HG03066 (cell line): Measurements from ENCODE around the gene BCAP31.
"Not testable (repeated sequence)": the region's sequence is repeated elsewhere in the genome, so short reads cannot be mapped to it uniquely, and the experiment has no call there.

ENCODE experiments used
- ATAC-seq: cut with Tn5 transposase; IDR thresholded peaks from one replicate; pipeline ENCODE4 v1.9.1; 2021; ENCODE audit warnings: low read depth; ENCODE audit not compliant: unreplicated experiment

The BCAP31 gene

GRCh38 chrX:153696986-153697722, 27.0 kb downstream of the BCAP31 start:
- ATAC-seq = not testable (repeated sequence)

GRCh38 chrX:153696538-153696937, 27.6 kb downstream of the BCAP31 start:
- not testable (repeated sequence) for ATAC-seq

GRCh38 chrX:153696100-153696499, 28.1 kb downstream of the BCAP31 start:
- ATAC-seq = no peak

- ATAC-seq = no peak
Measured at GRCh38 chrX:153694687-153695270, 29.4 kb downstream of the BCAP31 start.

DNA sequence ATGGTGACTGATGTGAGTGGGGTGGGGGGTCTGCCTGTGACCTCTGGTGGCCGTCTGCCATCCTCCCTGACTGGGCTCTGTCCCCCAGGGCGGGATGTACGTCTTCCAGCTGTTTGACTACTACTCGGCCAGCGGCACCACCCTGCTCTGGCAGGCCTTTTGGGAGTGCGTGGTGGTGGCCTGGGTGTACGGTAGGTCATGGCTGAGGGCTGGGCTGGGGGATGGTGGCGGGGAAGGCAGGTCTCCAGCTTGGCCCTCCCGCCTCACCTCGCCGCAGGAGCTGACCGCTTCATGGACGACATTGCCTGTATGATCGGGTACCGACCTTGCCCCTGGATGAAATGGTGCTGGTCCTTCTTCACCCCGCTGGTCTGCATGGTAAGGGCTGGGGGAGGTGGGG, 29.9 kb downstream of the BCAP31 start:
- ATAC-seq = not testable (repeated sequence)

DNA sequence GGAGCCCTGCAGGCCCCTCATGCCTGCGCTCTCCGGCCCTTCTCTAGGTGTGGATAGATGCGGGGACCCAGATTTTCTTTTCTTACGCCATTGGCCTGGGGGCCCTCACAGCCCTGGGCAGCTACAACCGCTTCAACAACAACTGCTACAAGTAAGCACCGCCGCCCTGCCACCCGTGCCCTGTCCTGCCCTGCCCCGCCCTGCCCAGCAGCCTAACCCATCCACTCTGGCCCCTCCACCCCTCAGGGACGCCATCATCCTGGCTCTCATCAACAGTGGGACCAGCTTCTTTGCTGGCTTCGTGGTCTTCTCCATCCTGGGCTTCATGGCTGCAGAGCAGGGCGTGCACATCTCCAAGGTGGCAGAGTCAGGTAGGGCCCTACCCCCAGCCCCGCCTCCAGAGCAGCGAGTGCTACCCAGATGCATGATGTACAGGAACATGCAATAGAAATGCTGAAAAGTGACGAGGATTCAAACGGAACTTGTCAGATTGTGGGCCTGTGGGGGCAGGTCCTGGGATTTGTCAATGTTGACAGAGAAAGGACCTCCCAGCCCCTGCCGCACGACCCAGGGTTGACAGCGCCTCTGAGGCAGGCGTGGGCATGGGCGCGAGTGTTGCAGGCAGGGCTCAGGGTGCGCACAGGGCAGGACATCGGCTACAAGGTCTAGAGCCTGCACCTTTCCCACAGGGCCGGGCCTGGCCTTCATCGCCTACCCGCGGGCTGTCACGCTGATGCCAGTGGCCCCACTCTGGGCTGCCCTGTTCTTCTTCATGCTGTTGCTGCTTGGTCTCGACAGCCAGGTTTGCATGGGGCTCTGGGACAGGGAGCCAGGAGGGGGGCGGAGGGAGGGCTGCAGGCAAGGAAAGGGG, 30.7 kb downstream of the BCAP31 start:
- no peak for ATAC-seq

GRCh38 chrX:153692611-153693156, 31.5 kb downstream of the BCAP31 start:
- ATAC-seq = no peak

DNA sequence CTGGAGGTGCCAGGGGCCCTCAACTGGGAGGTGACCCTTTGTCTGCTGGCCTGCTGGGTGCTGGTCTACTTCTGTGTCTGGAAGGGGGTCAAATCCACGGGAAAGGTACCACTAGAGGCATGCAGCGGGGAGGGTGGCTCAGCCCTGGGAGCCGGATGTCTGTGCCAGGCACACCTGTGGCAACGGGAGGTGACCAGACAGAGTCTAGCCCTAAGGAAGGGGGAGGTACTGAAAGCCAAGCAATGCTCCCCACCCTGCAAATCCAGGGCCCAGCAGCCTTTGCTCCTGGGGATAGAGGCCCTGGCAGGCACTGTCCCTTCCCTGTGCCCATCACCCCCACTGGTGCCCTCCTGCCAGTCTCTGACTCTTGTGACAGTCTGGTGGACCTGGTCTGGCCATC, 32.2 kb downstream of the BCAP31 start:
- no peak for ATAC-seq

DNA sequence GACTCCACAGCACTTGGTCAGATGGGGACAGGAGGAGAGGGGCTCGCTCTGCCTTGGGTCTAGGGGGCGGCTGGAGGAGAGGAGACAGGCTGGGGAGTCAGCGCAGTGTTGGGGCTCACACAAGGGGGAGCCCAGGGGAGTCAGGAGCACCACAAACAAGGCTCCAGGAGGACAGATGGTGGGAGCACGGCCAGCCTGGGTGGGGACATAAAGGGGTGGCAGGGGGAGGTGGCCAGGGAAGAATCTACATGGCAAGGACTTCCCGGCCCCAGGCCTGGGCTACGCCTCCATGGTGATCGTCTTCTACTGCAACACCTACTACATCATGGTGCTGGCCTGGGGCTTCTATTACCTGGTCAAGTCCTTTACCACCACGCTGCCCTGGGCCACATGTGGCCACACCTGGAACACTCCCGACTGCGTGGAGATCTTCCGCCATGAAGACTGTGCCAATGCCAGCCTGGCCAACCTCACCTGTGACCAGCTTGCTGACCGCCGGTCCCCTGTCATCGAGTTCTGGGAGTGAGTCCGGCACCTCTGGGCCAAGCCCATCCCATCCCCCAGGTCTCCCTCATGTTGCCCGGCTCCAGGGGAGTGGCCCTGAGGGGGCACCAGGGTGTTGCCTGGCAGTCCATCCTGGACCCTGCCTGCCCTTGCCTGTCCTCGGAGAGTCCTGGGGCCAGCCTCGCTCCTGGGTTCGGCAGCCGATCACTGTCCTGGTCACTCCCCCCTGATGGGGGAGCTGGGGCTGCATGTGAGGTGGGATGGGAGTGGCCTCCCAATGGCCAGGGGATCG, 33.0 kb downstream of the BCAP31 start:
- ATAC-seq = not testable (repeated sequence)

GRCh38 chrX:153690466-153690865, 33.7 kb downstream of the BCAP31 start:
- no peak for ATAC-seq

DNA sequence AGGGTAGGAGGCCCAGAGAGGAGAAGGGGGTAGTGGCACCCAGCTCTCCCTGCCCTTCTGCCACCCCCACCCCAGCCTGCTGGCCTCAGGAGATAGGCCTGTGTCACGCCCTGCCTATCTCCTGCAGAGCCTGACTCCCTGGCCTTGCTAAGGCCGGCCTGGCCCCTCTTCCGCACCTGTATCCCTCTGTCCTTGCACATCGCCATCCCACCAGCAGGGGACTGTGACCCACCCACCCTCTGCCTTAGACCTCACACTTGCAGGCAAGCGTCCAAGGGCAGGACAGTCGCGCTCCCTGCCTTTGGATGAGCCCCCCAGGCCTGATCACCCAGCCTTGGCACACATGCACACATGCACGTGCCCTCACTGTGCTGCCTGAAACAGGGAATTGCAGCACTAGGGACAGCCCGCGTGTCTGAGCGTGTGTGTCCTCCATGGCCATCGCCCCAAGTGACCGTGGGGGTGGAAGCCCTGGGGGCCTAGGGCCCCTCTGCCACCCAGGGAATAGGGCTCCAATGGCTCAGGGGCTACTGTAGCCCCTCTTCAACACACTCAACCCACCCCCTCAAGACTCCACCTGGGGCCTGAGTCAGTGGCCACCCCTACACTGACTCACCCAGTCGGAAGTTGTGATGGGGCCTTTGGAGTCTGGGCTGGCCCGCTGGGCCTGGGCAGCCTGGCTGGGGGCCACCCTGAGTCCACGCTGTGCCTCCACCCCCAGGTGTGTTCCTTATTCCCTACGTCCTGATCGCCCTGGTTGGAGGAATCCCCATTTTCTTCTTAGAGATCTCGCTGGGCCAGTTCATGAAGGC, 34.3 kb downstream of the BCAP31 start:
- no peak for ATAC-seq

DNA sequence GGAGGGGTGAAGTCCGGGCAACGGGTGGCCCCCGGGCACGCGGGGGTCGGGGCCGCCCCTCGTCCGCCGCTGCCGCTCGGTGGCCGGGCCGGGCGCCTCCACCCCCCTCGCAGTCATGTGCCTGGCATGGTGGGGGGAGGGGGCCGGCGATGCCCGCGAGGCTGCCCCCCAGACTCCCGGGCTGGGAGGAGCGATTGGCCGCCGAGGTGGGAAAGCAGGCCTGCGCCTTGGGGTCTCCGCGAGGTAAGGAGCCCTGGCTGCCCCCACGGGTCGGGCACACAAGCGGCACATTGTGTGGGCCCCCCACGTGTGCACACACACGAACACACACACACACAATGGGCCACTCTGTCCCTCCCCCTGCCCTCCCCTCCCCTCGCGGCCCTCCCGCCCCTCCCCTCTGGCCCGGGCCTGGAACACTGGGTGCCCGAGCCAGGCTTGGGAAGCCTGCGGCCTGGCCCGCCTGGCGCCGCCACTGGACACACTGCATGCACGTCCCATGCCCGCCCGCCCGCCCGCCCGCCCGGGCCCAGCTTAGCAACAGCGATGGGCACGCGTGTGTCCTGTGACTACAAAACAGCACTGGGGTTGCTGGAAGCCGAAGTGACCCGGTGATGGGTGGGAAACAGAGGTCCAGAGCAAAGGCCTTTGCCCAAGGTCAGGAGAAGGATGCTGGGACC, 35.1 kb downstream of the BCAP31 start:
- ATAC-seq = no peak

GRCh38 chrX:153688506-153688905, 35.7 kb downstream of the BCAP31 start:
- ATAC-seq = no peak

GRCh38 chrX:153688071-153688470, 36.1 kb downstream of the BCAP31 start:
- ATAC-seq = no peak

DNA sequence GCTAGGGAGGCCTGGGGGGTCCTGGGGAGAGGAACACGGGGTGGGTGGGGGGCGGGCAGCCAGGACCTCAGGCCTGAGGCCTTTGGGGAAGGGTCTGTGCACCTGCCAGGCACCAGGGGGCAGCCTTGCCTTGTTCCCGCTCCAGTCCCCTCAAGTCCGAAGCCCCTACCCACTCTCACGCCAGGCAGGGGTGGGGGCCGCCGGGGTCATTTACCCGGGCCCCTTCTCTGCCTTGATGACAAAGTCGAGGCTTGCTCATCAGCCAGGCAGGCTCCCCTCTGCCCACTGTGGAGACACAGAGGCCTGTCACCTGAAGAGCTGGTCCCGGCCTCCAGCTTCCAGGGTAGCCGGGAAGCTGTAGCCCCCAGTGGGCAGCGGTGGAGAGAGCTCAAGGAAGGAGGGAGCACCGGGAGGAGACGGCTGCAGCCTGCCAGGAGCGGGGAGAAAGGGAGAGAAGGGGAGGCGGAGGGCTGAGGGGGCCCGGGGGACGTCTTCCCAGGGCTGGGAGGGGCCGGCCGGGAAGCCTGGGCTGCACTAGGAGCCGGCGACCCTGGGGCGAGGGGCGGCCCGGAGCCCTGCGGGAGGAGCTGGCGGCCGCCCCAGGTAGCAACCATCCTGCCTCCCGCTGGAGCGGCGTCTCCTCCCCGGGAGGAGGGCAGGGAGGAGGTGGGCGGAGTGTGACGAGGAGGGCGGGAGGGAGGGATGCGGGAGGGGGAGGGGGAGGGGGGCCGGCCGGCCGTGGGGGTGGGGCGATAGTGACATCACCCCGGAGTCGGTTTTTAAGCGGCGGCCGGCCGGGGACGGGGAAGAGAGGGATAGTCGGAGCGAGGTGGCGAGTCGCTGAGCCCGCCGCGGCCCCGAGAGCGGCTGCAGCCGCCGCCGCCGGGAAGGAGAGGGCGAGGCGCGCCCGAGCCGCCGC, 36.8 kb downstream of the BCAP31 start, which contains the start of gene SLC6A8:
TSS of gene SLC6A8 (plus strand) at position 806 of the 919 bp plus-strand sequence. CDS start 649 bp downstream, outside the sequence.
- ATAC-seq = no peak

- no peak for ATAC-seq
Measured at GRCh38 chrX:153686711-153687110, 37.5 kb downstream of the BCAP31 start.

- ATAC-seq = no peak
Measured at GRCh38 chrX:153685751-153686696, 38.2 kb downstream of the BCAP31 start.
